Stimulated activated CD4-positive, alpha-beta T cell treated with anti-CD3 and anti-CD28 coated beads, Interleukin-12 subunit alpha, Interleukin-12 subunit beta, amount 100 ng/mL, for 4 hours (primary cell): ENCODE results near the gene HCN3.
A peak's percentile ranks its signal among the peaks of the same experiment; 100 is the strongest.

ENCODE experiments used
- DNase-seq: peaks from one replicate; pipeline ENCODE4 v3.0.0-alpha.2; 2020

The HCN3 gene

DNA sequence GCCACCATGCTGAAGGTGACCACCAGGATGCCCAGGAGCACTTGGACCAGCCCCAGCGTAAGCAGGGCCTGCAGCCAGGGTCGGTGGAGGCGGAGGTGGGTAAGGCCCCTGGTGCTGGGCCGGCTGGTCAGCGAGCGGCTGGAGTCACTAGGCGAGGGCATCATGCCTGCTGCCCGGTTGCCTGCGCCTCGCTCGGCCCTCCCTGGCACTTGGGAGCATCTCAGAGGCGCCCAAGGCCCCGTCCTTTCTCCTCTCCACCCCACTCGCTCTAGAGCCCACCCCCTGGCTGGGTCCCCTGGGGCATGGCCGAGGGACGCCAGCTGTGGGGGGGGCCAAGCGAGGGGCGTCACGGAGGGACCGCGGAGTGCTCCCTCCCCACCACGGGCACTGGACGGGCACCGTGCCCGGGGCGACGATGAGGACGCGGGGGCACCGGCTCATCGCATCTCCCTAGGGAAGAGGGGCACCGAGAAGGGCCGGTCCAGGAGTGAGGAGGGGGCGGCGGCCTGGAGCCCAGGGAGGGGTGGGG, 22.5 kb upstream of the HCN3 start:
- DNase-seq, result no peak

- peak; percentile 76 for DNase-seq
These were observed 21.8 kb upstream of the HCN3 start, which contains the start of gene ENTREP3 for GRCh38 chr1:155255243-155256007. ENTREP3 (minus strand) TSS chr1:155255483; CDS start chr1:155254877, 606 bp downstream.

GRCh38 chr1:155256058-155256852, 21.0 kb upstream of the HCN3 start:
- DNase-seq, result no peak

- DNase-seq, result no peak
These were observed 17.0 kb upstream of the HCN3 start for GRCh38 chr1:155260276-155260675.

- no peak for DNase-seq
These were observed 15.8 kb upstream of the HCN3 start for GRCh38 chr1:155261493-155261851.

DNA sequence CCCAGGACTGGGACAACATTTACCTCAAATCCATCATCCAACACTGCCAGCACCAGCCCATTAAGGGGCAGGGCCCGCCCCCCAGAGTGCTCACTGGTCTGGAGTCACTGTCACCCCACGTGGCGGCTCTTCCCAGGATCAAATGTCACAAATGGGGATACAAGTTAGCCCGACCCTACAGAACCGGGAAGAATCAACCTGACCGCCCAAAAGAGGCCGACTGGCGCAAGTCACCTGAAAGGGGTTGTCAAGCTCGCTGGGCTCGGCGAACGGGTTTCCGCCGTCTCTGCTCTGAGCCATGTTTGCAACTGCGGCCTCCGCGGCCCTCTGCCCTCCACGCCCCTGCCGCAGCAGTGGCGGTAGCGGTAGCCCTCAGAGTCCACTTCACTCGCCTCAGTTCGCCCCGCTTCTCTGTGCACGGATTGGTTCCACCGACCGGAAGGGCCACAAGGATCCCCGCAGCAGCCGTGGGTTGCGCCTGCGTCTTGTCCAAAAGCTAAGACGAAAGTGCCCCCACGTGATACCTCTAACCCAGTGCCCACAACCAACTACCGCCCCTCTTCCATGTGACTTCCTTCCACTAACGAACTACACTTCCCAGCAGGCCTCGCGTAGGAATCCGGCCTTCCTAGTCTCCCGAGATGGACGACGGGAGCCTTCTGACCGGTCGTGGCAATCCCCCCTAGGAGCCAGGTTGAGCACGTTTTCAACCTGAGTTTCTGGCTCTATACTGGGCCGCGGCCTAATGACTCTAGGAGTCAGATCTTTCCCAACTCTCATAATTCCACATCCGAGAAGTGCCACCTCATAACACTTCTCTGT, 15.2 kb upstream of the HCN3 start, which contains the start of gene SCAMP3:
Gene SCAMP3 (minus strand): TSS at position 509 of the 822 bp plus-strand sequence. CDS start 209 bp downstream, at position 300.
- peak; percentile 84 for DNase-seq

DNA sequence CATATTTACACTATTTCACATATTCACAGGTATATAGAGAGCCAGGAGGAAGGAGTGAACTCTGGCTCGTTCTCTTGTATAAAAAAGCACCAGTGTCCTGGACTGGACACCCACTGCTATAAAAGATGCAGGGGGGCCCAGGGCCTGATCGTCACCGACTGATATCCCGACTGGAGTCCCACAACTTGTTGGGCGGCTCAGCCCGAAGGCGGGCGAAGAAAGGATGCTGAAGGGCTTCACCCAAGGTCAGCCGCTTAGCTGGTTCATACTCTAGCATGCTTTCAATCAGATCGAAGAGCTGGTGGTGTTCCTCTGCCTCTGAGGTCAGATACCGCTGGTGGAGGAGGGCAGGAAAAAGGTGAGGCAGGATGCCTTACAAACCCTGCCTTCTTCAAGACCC, 14.2 kb upstream of the HCN3 start:
- no peak for DNase-seq

DNA sequence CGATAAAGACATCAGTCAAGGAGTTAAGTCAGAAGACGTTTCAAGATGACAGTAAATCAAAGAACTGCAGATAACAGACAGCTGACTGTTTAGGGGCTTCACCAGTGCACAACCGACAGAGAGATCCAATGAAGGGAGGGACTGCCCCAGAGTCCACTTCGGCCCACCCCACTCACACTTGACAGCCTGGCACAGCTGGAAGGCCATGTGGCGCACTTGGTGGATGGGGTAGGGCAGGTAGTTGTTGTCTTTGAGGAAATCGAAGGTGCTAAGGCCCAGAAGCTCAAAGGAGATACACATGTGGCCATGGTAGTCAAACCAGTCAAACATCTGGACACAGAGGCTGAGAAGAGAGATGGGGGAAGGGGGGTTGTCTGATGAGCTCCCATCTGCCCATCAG, 10.7 kb upstream of the HCN3 start:
- DNase-seq, result no peak

GRCh38 chr1:155267373-155267772, 9.9 kb upstream of the HCN3 start:
- no peak for DNase-seq

GRCh38 chr1:155268630-155269029, 8.6 kb upstream of the HCN3 start:
- no peak for DNase-seq

GRCh38 chr1:155269381-155269780, 7.9 kb upstream of the HCN3 start:
- no peak for DNase-seq

DNA sequence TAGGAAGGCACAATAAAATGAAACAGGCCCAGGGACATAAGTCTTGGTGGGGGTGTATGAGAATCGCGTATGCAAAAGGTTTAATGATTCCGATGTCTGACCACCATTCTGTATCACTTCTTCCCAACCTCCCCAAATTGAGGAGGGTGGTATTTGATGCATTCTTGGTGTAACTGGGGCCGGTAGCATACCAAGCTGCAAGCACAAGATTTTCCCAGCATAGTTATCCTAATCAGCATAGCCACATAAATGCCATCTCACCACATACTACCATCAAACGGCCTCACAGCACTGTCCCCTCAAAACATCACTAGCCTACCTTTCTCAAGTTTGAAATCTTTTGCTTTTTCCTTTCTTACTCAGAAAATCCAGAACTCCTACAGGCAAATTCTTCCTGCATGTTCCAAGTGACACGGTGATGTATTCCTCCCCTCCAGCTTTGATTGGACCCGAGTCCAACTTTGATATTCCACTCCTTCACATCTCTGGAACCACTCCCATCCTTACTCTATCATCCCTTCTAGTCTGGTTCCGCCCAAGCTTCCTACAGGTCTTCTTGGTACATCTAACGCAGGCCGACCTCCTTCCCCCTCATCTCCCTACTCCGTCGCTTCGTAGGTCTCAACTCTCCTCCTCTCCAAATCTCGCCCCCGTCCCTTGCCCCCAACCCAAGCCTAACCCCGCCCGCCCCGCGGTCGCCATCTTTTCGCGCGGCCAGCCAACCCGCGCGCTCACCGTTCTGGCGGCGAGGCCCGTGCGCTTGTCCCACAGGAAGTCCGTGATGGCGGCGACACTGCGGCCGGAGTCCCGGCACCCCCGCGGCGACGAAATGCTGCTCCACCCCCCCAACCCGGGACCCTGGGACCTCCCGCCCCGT, 4.6 kb upstream of the HCN3 start:
- no peak for DNase-seq

DNA sequence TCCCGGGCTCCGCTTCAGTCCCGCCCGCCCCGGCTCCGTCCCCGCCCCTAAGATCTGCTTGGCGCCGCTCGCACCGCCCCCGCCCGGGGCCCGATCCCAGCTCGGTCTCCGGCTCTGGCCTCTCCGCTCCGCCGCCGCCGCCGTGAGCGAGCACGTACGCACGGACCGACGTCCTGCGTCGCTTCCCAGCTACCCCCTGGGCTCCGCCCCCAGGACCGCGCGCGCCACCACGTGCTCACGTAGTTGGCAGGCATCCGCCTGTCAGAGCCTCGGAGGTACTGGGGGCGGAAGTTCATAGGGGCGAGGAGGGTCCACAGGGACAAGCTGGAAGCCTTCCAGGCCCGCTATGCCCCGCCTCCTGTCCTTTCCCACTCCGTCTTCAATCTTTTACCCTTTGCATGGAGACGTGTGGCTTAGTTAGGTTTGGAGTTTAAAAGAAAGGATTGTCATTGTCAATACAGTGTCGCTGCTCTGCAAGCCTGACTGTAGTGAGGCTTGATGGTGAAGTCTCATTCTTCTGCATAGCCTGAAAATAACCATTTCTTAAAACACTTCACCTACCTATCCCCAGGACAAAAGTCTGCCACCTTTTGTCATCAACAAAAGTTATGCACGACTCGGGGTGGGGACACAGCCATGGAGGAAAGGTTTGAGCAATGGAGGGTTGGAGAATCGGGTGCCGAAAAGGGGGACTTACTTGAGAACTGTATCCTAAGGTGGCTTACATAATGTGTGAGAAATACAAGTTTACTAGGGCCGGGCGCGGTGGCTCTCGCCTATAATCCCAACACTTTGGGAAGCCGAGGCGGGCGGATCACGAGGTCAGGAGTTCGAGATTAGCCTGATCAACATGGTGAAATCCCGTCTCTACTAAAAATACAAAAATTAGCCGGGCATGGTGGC, 3.7 kb upstream of the HCN3 start, which contains the start of gene CLK2:
Gene CLK2 (minus strand): TSS at position 162 of the 903 bp plus-strand sequence. CDS start 2,527 bp downstream, outside the sequence.
- peak; percentile 97 for DNase-seq

GRCh38 chr1:155277902-155278688, 832 bp downstream of the HCN3 start:
- peak; percentile 72 for DNase-seq

DNA sequence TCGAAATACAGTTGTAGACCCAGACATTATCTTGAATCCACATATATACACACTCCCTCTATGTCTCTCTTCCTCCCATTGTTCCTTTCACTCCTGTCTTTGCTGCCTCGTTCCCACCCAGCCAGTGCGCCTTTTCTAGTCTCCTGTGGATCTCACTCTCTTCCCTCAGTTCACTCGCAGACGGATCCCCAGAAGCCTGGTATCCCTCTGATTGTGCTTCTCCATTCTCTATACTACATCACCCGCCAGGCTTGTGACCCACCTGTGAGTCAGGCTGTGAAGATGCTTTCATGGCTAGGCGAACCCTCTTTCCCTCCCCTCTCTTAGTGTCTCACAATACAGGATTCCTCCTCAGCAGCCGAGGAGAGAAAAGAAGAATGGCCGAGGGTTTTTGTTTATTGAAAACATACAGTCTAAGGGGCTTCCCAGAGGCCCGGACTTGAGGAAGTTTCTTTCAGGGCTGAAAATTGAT, 1.5 kb downstream of the HCN3 start:
- DNase-seq, result no peak

DNA sequence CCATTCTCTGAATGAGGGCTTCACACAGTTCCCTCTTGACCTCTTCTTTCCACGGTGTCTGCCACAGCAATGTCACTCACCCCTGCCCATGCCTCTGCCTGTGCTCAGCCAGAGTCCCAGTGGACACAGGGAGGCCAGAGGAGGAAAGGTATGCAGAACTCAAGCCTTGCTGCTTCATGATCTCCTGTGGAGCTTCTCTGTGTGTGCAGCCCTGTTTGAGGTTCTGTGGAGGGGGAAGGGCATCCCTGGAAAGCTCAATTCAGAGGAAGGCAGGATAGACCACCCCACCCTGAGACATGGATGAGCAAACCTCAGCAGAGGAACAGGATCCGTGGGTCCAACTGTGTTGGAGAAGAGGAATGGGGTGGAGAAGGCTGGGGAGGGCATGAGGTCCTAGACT, 2.0 kb downstream of the HCN3 start:
- DNase-seq, result no peak

GRCh38 chr1:155282488-155283091, 5.3 kb downstream of the HCN3 start:
- DNase-seq, result no peak

- no peak for DNase-seq
These were observed 7.2 kb downstream of the HCN3 start for GRCh38 chr1:155284476-155284875.

GRCh38 chr1:155285063-155285462, 7.8 kb downstream of the HCN3 start:
- no peak for DNase-seq
